Endothelial cell (in vitro differentiated cells): ENCODE measurements around the gene EBNA1BP2. TPM values are rescaled to one million over a fixed set of nuclear protein-coding genes. Genes with fewer than 3 reads are reported as not detected.

Experiments used
- DNase-seq: peaks from one replicate; pipeline ENCODE4 v3.0.0; 2021; ENCODE audit warnings: low spot score
- H3K27ac Mint-ChIP-seq: one replicate; pipeline ENCODE4 v1.8.0; 2021; ENCODE audit warnings: mixed read lengths, inconsistent platforms; ENCODE audit not compliant: unreplicated experiment
- H3K27me3 Mint-ChIP-seq: one replicate; pipeline ENCODE4 v1.8.0; 2021; ENCODE audit warnings: mild to moderate bottlenecking, moderate library complexity, mixed read lengths, inconsistent platforms; ENCODE audit not compliant: unreplicated experiment
- H3K36me3 Mint-ChIP-seq: one replicate; pipeline ENCODE4 v1.8.0; 2021; ENCODE audit warnings: mild to moderate bottlenecking, low read depth, mixed read lengths, inconsistent platforms; ENCODE audit not compliant: unreplicated experiment
- H3K4me1 Mint-ChIP-seq: one replicate; pipeline ENCODE4 v1.8.0; 2021; ENCODE audit warnings: mild to moderate bottlenecking, mixed read lengths, inconsistent platforms; ENCODE audit not compliant: unreplicated experiment
- H3K4me3 Mint-ChIP-seq: one replicate; pipeline ENCODE4 v1.8.0; 2021; ENCODE audit warnings: mild to moderate bottlenecking, mixed read lengths, inconsistent platforms; ENCODE audit not compliant: unreplicated experiment
- H3K9me3 Mint-ChIP-seq: one replicate; pipeline ENCODE4 v1.8.0; 2021; ENCODE audit warnings: mixed read lengths, inconsistent platforms; ENCODE audit not compliant: unreplicated experiment
- CTCF ChIP-seq: fragments of 200-600 bp; sonication (generic); IDR thresholded peaks from one replicate; pipeline ENCODE4 v1.5.0; 2021; ENCODE audit warnings: antibody characterized with exemption; ENCODE audit not compliant: unreplicated experiment
- total RNA-seq: library from RNA; stranded (reverse); fragmentation: NEBNext Ultra II Directional; extraction: Animal tissue kit (Norgen Biotek cat#: 25700); gene quantifications from one replicate; pipeline ENCODE4 v1.2.1, GENCODE V29; 2021; ENCODE audit not compliant: unreplicated experiment

Gene EBNA1BP2
- total RNA-seq, 1 donor from 2014 or later: 41.1 TPM

GRCh38 chr1:43172527-43172972 lies 460 bp upstream of the EBNA1BP2 start:
- Mint-ChIP-seq H3K4me3 (peak overlapping the region; percentile 97), H3K4me1 (peaks cover 6% of the 10 kb centered on the region), H3K36me3 (peaks cover 33% of the 10 kb centered on the region), H3K9me3 (no peaks in the 10 kb centered on the region), H3K27ac (peak overlapping the region; percentile 96), H3K27me3 (peaks cover 2% of the 10 kb centered on the region)
- DNase-seq: peak; percentile 78
- no peak for TF ChIP-seq CTCF

DNA sequence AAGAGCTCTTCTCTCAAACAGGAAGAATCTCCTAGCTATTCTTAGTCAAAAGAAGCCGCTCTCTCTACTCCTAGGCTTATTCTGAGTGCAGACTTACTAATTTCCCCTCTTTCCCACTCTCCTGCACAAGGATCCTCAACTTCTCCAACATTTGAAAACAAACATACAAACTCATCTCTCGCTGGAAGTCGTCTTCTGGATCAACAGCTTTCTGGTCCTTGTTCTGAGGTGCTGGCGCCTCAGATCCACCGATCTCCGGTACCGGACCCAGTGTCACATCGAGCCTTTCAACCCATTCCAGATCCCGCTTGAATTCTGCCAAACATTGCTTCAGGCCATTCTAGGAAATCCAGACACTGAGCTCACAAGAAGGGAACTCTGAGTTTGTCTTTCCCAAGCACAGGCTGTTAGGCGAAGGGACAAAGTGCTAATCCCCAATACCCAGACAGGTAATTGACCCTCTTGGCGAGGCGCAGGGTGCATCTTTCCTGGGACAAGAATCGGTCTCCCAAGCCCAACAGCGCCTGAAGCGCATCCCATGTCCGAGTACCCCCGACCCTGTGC lies 696 bp downstream of the EBNA1BP2 start:
- Mint-ChIP-seq H3K9me3 (no peaks in the 10 kb centered on the region), H3K36me3 (peaks cover 42% of the 10 kb centered on the region), H3K27ac (peak overlapping the region; percentile 96), H3K4me1 (peaks cover 6% of the 10 kb centered on the region), H3K4me3 (peak overlapping the region; percentile 97), H3K27me3 (peaks cover 4% of the 10 kb centered on the region)
- no peak for TF ChIP-seq CTCF
- no peak for DNase-seq

DNA sequence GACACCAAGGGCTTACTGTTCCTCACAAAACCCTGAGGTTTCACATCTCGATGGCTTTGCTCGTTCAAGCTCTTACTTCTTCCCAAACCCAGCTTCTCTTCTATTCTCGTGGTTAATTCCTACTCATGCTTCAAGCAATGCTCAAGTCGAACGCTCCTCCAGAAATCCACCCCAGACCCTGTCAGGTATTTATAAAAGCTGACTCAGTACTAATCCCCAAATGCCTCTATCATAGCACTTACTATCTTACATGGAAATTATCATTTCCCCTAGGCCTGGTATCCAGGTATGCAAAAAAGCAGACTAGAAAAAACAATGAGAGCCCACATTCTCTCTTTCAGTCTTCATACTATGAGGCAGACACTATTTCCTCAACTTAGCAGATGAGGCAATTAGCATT lies 6.3 kb downstream of the EBNA1BP2 start:
- peaks cover 3% of the 10 kb centered on the region for H3K27me3 Mint-ChIP-seq
- no peak overlapping the region for H3K27ac Mint-ChIP-seq
- no peaks in the 10 kb centered on the region for H3K4me1 Mint-ChIP-seq
- H3K36me3 Mint-ChIP-seq: peaks cover 48% of the 10 kb centered on the region
- no peaks in the 10 kb centered on the region for H3K9me3 Mint-ChIP-seq
- DNase-seq: no peak
- TF ChIP-seq CTCF: no peak
- no peak overlapping the region for H3K4me3 Mint-ChIP-seq

DNA sequence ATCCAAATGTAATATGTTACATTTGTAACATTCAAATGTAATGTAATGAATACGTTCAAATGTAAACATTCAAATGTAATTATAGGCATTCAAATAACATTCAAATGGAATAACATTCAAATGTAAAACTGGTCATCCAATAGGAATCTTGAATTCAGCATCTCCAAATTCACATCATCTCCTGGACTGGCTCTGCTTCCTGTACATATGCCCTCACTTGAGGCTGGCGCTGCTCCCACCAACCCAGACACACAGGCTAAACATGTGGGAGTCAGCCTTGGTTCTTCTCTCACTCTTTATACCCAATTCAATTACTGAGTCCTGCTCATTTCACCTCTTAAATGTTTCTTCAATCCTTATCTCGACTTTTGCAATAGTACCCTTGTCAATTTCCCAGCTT lies 6.9 kb downstream of the EBNA1BP2 start:
- Mint-ChIP-seq H3K4me1 (no peaks in the 10 kb centered on the region), H3K27ac (no peak overlapping the region), H3K27me3 (peaks cover 3% of the 10 kb centered on the region), H3K4me3 (no peak overlapping the region), H3K9me3 (no peaks in the 10 kb centered on the region), H3K36me3 (peaks cover 42% of the 10 kb centered on the region)
- DNase-seq: no peak
- no peak for TF ChIP-seq CTCF

- peaks cover 30% of the 10 kb centered on the region for H3K4me1 Mint-ChIP-seq
- no peak for TF ChIP-seq CTCF
- DNase-seq: no peak
- H3K27ac Mint-ChIP-seq: peak overlapping the region; percentile 79
- H3K36me3 Mint-ChIP-seq: no peaks in the 10 kb centered on the region
- no peak overlapping the region for H3K4me3 Mint-ChIP-seq
- H3K27me3 Mint-ChIP-seq: peaks cover 5% of the 10 kb centered on the region
- no peaks in the 10 kb centered on the region for H3K9me3 Mint-ChIP-seq
These were observed 16.1 kb downstream of the EBNA1BP2 start for GRCh38 chr1:43156026-43156425.
